Calu3 (cell line): Measurements from ENCODE around the gene DCAF11. TPM values are rescaled to one million over a fixed set of nuclear protein-coding genes. Genes with fewer than 3 reads are reported as not detected.

Experiments used
- BruUV-seq: library from RNA; stranded (reverse); fragments of 400-500 nt; replicated peaks from 2 replicates; lab custom pipeline; 2021; lab: Mats Ljungman, UMichigan
- CTCF ChIA-PET: fragments of 300-600 bp; sonication (Branson Sonifier 250); formaldehyde crosslinking; loops from one replicate; lab custom pipeline; 2022; ENCODE audit warnings: antibody characterized with exemption; lab: Charles Lee
- DNase-seq: peaks from one replicate; pipeline ENCODE4 v3.0.0; 2022
- H3K27ac Mint-ChIP-seq: one replicate; pipeline ENCODE4 v1.8.0; 2022; ENCODE audit warnings: mixed read lengths; ENCODE audit not compliant: unreplicated experiment
- H3K27me3 Mint-ChIP-seq: one replicate; pipeline ENCODE4 v1.8.0; 2022; ENCODE audit warnings: mixed read lengths; ENCODE audit not compliant: unreplicated experiment
- H3K36me3 Mint-ChIP-seq: one replicate; pipeline ENCODE4 v1.8.0; 2022; ENCODE audit warnings: mild to moderate bottlenecking, moderate library complexity, mixed read lengths; ENCODE audit not compliant: insufficient read depth, unreplicated experiment
- H3K4me1 Mint-ChIP-seq: one replicate; pipeline ENCODE4 v1.8.0; 2022; ENCODE audit warnings: mild to moderate bottlenecking, low read depth, mixed read lengths; ENCODE audit not compliant: unreplicated experiment
- H3K4me3 Mint-ChIP-seq: one replicate; pipeline ENCODE4 v1.8.0; 2022; ENCODE audit warnings: mild to moderate bottlenecking, low read depth, moderate library complexity, mixed read lengths; ENCODE audit not compliant: unreplicated experiment
- H3K9me3 Mint-ChIP-seq: one replicate; pipeline ENCODE4 v1.8.0; 2022; ENCODE audit warnings: low read depth, mixed read lengths; ENCODE audit not compliant: unreplicated experiment
- CTCF ChIP-seq: fragments of 200-600 bp; IDR thresholded peaks from one replicate; pipeline ENCODE4 v1.8.0; 2022; ENCODE audit warnings: antibody characterized with exemption; ENCODE audit not compliant: unreplicated experiment
- intact Hi-C: fragments of 100-400 bp; cut with micrococcal nuclease; formaldehyde crosslinking; loops from one replicate; pipeline ENCODE4 v1.10.0; 2022; ENCODE audit not compliant: unreplicated experiment
- total RNA-seq: library from RNA; stranded (reverse); gene quantifications from 2 replicates; pipeline ENCODE4 v1.2.3, GENCODE V29; 2022

DCAF11 gene
- total RNA-seq, 1 experiment from 2014 or later: 63.4 TPM

GRCh38 chr14:24117179-24117578 lies 2.6 kb downstream of the DCAF11 start:
- TF ChIP-seq CTCF: no peak
- no peak for DNase-seq
- Mint-ChIP-seq H3K4me1 (peaks cover 19% of the 10 kb centered on the region), H3K9me3 (no peaks in the 10 kb centered on the region), H3K4me3 (no peak overlapping the region), H3K36me3 (peaks cover 47% of the 10 kb centered on the region), H3K27me3 (no peaks in the 10 kb centered on the region), H3K27ac (no peak overlapping the region)
- intact Hi-C loops: no loop called here
- no TSS peak for BruUV-seq
- CTCF ChIA-PET: no interaction called here

- Mint-ChIP-seq H3K4me1 (peaks cover 19% of the 10 kb centered on the region), H3K27me3 (no peaks in the 10 kb centered on the region), H3K9me3 (no peaks in the 10 kb centered on the region), H3K27ac (no peak overlapping the region), H3K4me3 (no peak overlapping the region), H3K36me3 (peaks cover 43% of the 10 kb centered on the region)
- TF ChIP-seq CTCF: no peak
- intact Hi-C loops: no loop called here
- CTCF ChIA-PET: no interaction called here
- DNase-seq: no peak
- no TSS peak for BruUV-seq
These were observed 5.1 kb downstream of the DCAF11 start for GRCh38 chr14:24119691-24120090.

- CTCF ChIA-PET: no interaction called here
- Mint-ChIP-seq H3K27me3 (no peaks in the 10 kb centered on the region), H3K4me3 (no peak overlapping the region), H3K27ac (no peak overlapping the region), H3K36me3 (peaks cover 32% of the 10 kb centered on the region), H3K4me1 (peaks cover 9% of the 10 kb centered on the region), H3K9me3 (no peaks in the 10 kb centered on the region)
- DNase-seq: no peak
- intact Hi-C loops: no loop called here
- no TSS peak for BruUV-seq
- TF ChIP-seq CTCF: no peak
These were observed 6.6 kb downstream of the DCAF11 start for GRCh38 chr14:24121210-24121609.

- Mint-ChIP-seq H3K36me3 (peaks cover 26% of the 10 kb centered on the region), H3K4me3 (no peak overlapping the region), H3K27ac (no peak overlapping the region), H3K4me1 (no peaks in the 10 kb centered on the region), H3K27me3 (no peaks in the 10 kb centered on the region), H3K9me3 (no peaks in the 10 kb centered on the region)
- CTCF ChIA-PET: no interaction called here
- TF ChIP-seq CTCF: no peak
- BruUV-seq: no TSS peak
- intact Hi-C loops: no loop called here
- no peak for DNase-seq
These were observed 7.8 kb downstream of the DCAF11 start for GRCh38 chr14:24122416-24122815.
